OCI-LY3 (cell line): Measurements from ENCODE around the gene NCKAP5.

Experiments used
- H2AFZ ChIP-seq: fragments of 200-600, 300-600 bp; shearing (Covaris generic); 2 replicates; pipeline ENCODE4 v1.6.0; 2014; ENCODE audit warnings: antibody characterized with exemption, low read depth, low read length
- H3K27ac ChIP-seq: fragments of 200-600, 300-600 bp; sonication (generic); 2 replicates; pipeline ENCODE4 v1.5.1; 2014; ENCODE audit warnings: mild to moderate bottlenecking, low read length, moderate library complexity, mixed read lengths
- H3K27me3 ChIP-seq: fragments of 200-600, 300-600 bp; sonication (generic); 2 replicates; pipeline ENCODE4 v1.6.1; 2014; ENCODE audit warnings: low read depth, low read length, mixed read lengths
- H3K36me3 ChIP-seq: fragments of 200-600, 300-600 bp; sonication (generic); replicated peaks from 2 replicates; pipeline ENCODE3; 2014; ENCODE audit warnings: low read depth, low read length, mixed read lengths
- H3K4me1 ChIP-seq: fragments of 300-600, 200-600 bp; sonication (generic); 2 replicates; pipeline ENCODE4 v1.6.1; 2014; ENCODE audit warnings: low read length, mixed read lengths
- H3K4me2 ChIP-seq: fragments of 200-600, 300-600 bp; sonication (generic); 2 replicates; pipeline ENCODE4 v1.6.1; 2014; ENCODE audit warnings: low read length, mixed read lengths
- H3K4me3 ChIP-seq: fragments of 300-600, 200-600 bp; sonication (generic); 2 replicates; pipeline ENCODE4 v1.5.1; 2014; ENCODE audit warnings: antibody characterized with exemption, mild to moderate bottlenecking, low read length, moderate library complexity
- H3K79me2 ChIP-seq: fragments of 300-600, 200-600 bp; shearing (Covaris generic); 2 replicates; pipeline ENCODE4 v1.6.1; 2014; ENCODE audit warnings: mild to moderate bottlenecking, low read length, mixed read lengths
- H3K9ac ChIP-seq: fragments of 300-600, 200-600 bp; shearing (Covaris generic); 2 replicates; pipeline ENCODE4 v1.6.0; 2014; ENCODE audit warnings: mild to moderate bottlenecking, low read length, moderate library complexity
- H3K9me3 ChIP-seq: fragments of 200-600, 300-600 bp; shearing (Covaris generic); 2 replicates; pipeline ENCODE4 v1.6.1; 2014; ENCODE audit warnings: low read length, mixed read lengths; ENCODE audit not compliant: insufficient read depth
- H4K20me1 ChIP-seq: fragments of 200-600, 300-600 bp; sonication (generic); 2 replicates; pipeline ENCODE4 v1.6.1; 2016; ENCODE audit warnings: low read length, mixed read lengths; ENCODE audit not compliant: insufficient read depth
- EZH2phosphoT487 ChIP-seq: fragments of 200-600 bp; shearing (Covaris generic); IDR thresholded peaks from 2 replicates; pipeline ENCODE4 v1.6.1; 2018; ENCODE audit warnings: antibody characterized with exemption, mixed run types, low read depth
- TF ChIP-seq, protein P1 (sequence below): fragments of 200-600, 300-600 bp; sonication (generic); IDR thresholded peaks from 2 replicates; pipeline ENCODE4 v1.5.1; 2014; ENCODE audit warnings: antibody characterized with exemption, low read length, low read depth

NCKAP5 gene

DNA sequence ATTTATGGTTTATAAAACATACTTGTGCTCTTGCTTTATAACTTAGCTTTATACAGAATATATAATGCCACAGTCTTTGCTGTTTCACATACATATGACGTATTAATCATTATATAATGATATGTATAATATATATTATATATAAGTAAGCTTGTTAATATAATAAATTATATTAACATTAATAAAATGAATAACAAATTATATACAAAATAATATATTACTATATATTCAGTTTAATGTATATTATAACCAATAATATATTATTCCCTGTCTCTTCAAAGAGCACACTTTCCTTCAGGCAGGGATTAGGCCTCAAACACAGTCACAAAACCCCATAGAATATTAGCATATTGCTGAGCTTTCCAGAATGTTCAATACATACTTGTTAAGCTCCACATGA lies 427.6 kb downstream of the NCKAP5 start:
- no peaks in the 10 kb centered on the region for H3K27me3 ChIP-seq
- no peaks in the 10 kb centered on the region for H3K4me1 ChIP-seq
- H2AFZ ChIP-seq: no peak overlapping the region
- H3K9ac ChIP-seq: no peak overlapping the region
- no peaks in the 10 kb centered on the region for H3K79me2 ChIP-seq
- no peak for TF ChIP-seq EZH2phosphoT487
- TF ChIP-seq, protein P1, sequence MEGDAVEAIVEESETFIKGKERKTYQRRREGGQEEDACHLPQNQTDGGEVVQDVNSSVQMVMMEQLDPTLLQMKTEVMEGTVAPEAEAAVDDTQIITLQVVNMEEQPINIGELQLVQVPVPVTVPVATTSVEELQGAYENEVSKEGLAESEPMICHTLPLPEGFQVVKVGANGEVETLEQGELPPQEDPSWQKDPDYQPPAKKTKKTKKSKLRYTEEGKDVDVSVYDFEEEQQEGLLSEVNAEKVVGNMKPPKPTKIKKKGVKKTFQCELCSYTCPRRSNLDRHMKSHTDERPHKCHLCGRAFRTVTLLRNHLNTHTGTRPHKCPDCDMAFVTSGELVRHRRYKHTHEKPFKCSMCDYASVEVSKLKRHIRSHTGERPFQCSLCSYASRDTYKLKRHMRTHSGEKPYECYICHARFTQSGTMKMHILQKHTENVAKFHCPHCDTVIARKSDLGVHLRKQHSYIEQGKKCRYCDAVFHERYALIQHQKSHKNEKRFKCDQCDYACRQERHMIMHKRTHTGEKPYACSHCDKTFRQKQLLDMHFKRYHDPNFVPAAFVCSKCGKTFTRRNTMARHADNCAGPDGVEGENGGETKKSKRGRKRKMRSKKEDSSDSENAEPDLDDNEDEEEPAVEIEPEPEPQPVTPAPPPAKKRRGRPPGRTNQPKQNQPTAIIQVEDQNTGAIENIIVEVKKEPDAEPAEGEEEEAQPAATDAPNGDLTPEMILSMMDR: no peak
- H4K20me1 ChIP-seq: no peaks in the 10 kb centered on the region
- no peak overlapping the region for H3K4me3 ChIP-seq
- no peaks in the 10 kb centered on the region for H3K9me3 ChIP-seq
- no peak overlapping the region for H3K4me2 ChIP-seq
- no peak overlapping the region for H3K27ac ChIP-seq
- no peaks in the 10 kb centered on the region for H3K36me3 ChIP-seq

- H3K27me3 ChIP-seq: no peaks in the 10 kb centered on the region
- no peak overlapping the region for H2AFZ ChIP-seq
- no peak for TF ChIP-seq EZH2phosphoT487
- H3K4me2 ChIP-seq: no peak overlapping the region
- no peak overlapping the region for H3K4me3 ChIP-seq
- no peaks in the 10 kb centered on the region for H3K79me2 ChIP-seq
- no peak overlapping the region for H3K27ac ChIP-seq
- H3K4me1 ChIP-seq: no peaks in the 10 kb centered on the region
- no peaks in the 10 kb centered on the region for H3K36me3 ChIP-seq
- no peak overlapping the region for H3K9ac ChIP-seq
- H3K9me3 ChIP-seq: no peaks in the 10 kb centered on the region
- H4K20me1 ChIP-seq: no peaks in the 10 kb centered on the region
Measured at GRCh38 chr2:133139847-133140533, 428.3 kb downstream of the NCKAP5 start.

DNA sequence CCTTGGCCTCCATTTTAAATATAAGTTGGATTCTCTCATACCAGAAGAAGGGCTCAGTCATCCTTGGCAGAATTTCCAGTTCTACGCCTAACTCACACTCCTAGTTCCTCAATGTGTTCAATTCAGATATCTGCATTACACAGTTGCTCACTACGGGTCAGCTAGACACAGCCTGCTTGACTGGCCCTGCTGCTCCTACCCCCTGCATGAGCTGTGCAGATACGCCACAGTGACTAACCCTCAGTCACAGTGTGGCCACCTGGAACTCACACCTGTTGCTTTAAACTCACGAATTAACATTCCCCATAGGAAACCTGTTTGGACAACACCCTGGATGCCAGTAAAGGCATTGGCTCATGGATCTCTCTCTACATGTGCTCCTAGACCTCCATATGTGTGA lies 429.6 kb downstream of the NCKAP5 start:
- Histone ChIP-seq H3K27ac (no peak overlapping the region), H3K27me3 (no peaks in the 10 kb centered on the region), H3K79me2 (no peaks in the 10 kb centered on the region), H3K9ac (no peak overlapping the region), H3K9me3 (no peaks in the 10 kb centered on the region), H3K4me3 (no peak overlapping the region), H4K20me1 (no peaks in the 10 kb centered on the region), H3K4me2 (no peak overlapping the region), H3K4me1 (no peaks in the 10 kb centered on the region), H2AFZ (no peak overlapping the region), H3K36me3 (no peaks in the 10 kb centered on the region)
- no peak for TF ChIP-seq EZH2phosphoT487
- TF ChIP-seq, protein P1: no peak

DNA sequence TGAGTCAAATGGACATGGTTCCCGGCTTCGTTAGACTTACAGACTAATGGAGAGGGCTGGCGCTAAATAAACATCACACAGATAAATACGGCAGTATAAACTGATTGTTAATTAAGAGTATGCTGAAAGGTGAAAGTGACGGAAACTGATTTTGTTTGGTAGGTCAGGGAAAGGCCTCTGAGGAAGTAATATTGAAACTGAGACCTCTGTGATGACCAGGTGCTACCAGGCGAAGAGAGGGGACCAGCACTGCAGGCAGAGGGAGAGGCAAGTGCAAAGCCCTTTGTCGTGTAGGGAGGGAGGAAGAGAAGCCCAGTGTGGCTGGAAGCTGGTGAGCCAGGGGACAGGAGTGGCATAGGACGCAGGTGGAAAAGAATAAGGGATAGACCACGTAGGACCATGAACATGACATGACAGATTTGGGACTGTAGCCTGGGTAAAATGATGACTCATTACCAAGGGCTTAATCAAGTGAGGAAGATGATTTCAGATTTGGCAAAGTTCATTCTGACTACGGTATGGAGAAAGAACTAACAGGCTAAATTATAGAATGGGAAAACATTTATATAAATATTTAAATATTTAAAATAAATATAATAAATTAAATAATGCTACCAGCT lies 433.1 kb downstream of the NCKAP5 start:
- no peaks in the 10 kb centered on the region for H3K9me3 ChIP-seq
- peaks cover 8% of the 10 kb centered on the region; the same call in 1 of the 2 replicates for H3K4me1 ChIP-seq

More for the DNA sequence above, 433.1 kb downstream of the NCKAP5 start:
- no peak for TF ChIP-seq EZH2phosphoT487
- TF ChIP-seq, protein P1: no peak
- Histone ChIP-seq H3K79me2 (no peaks in the 10 kb centered on the region), H4K20me1 (no peaks in the 10 kb centered on the region), H3K9ac (no peak overlapping the region), H2AFZ (no peak overlapping the region), H3K4me2 (no peak overlapping the region), H3K4me3 (no peak overlapping the region), H3K27me3 (no peaks in the 10 kb centered on the region), H3K36me3 (no peaks in the 10 kb centered on the region), H3K27ac (no peak overlapping the region)
